SJCRH30 (cell line): ENCODE measurements around the gene LRP2. TPM values are rescaled to one million over a fixed set of nuclear protein-coding genes. Genes with fewer than 3 reads are reported as not detected.
A peak's percentile ranks its signal among the peaks of the same experiment; 100 is the strongest.
"Not testable (repeated sequence)": the region's sequence is repeated elsewhere in the genome, so short reads cannot be mapped to it uniquely, and the experiment has no call there.

ENCODE experiments used
- DNase-seq, 2 experiments: peaks; one replicate each; pipeline ENCODE4 v3.0.0-alpha.2; 2015 to 2020
- H3K27ac ChIP-seq: fragments of 250-450 bp; sonication (Bioruptor Pico); 2 replicates; pipeline ENCODE4 v1.5.1; 2020; ENCODE audit warnings: mild to moderate bottlenecking, moderate library complexity
- H3K27me3 ChIP-seq: fragments of 250-450 bp; sonication (Bioruptor Pico); 2 replicates; pipeline ENCODE4 v1.5.1; 2020; ENCODE audit warnings: mild to moderate bottlenecking, moderate library complexity
- H3K36me3 ChIP-seq: fragments of 250-450 bp; sonication (Bioruptor Pico); 2 replicates; pipeline ENCODE4 v1.5.1; 2020; ENCODE audit warnings: mild to moderate bottlenecking, moderate library complexity
- H3K4me1 ChIP-seq: fragments of 250-450 bp; sonication (Bioruptor Pico); 2 replicates; pipeline ENCODE4 v1.5.1; 2020; ENCODE audit warnings: mild to moderate bottlenecking, moderate library complexity
- H3K4me3 ChIP-seq: fragments of 250-450 bp; sonication (Bioruptor Pico); 2 replicates; pipeline ENCODE4 v1.5.1; 2020; ENCODE audit warnings: mild to moderate bottlenecking, moderate library complexity
- H3K9me3 ChIP-seq: fragments of 250-450 bp; sonication (Bioruptor Pico); replicated peaks from 2 replicates; pipeline ENCODE4 v1.5.1; 2020; ENCODE audit warnings: mild to moderate bottlenecking, moderate library complexity
- total RNA-seq: library from RNA; depleted of rRNA; stranded (reverse); fragments of >200 nt; shearing (Covaris generic); gene quantifications from 2 replicates; pipeline ENCODE4 v1.2.3, GENCODE V29; 2014; rRNA removed

The LRP2 gene
- total RNA-seq: 0.03 TPM in 1 of 2 replicates, not detected in the other

DNA sequence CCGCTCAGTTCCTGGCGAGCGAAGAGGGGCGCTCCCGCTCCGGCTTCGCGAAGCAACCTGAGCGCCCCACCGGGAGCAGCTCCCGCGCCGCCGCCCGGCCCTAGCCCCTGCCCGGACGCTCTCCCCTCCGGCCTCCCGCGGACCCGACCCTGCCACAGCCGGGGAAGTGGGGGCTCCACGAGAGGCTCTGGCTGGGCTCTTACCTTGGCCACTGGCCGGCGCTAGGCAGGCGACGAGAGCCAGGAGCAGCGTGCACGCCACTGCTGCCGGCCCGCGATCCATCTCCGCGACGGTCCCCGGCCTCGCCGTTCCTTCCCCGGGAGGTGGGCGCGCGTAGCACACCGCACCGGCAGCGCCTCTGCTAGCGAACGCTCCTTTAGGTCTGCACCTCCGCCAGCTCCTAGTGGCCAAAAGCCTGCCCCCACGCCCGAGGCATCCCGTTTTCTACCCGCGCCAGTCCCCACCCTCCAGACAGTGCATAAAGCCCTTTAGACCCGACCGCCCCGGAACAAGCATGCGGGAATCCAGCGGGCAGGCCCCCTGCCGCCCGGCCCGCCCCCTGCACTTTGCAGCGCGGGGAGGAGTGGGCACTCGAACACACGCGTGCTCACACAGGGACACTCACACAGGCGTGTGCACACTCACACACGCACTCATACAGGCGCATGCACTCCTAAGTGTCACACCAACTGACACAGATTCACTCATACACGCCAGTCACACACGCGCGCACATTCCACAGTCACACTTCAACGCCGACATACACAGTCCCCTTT is at the start of gene LRP2:
TSS of gene LRP2 (minus strand) at position 417 of the 776 bp plus-strand sequence. CDS start at position 282, 135 bp downstream.
- H3K4me3 ChIP-seq: peak within 1 kb of the TSS; percentile 59
- H3K27me3 ChIP-seq: peaks cover 15% of the 10 kb centered on the region
- no peaks in the 10 kb centered on the region for H3K4me1 ChIP-seq
- no peaks in the 10 kb centered on the region for H3K9me3 ChIP-seq
- DNase-seq: no peak
- no peaks in the 10 kb centered on the region for H3K36me3 ChIP-seq
- no peak within 1 kb of the TSS for H3K27ac ChIP-seq

GRCh38 chr2:169406891-169407290 is 44.6 kb upstream of the LRP2 start:
- Histone ChIP-seq H3K4me3 (no peak overlapping the region), H3K36me3 (no peaks in the 10 kb centered on the region), H3K4me1 (no peaks in the 10 kb centered on the region), H3K27ac (no peak overlapping the region), H3K9me3 (no peaks in the 10 kb centered on the region), H3K27me3 (no peaks in the 10 kb centered on the region)
- DNase-seq: no peak

GRCh38 chr2:169399491-169399890 is 37.2 kb upstream of the LRP2 start:
- not testable (repeated sequence) for DNase-seq, H3K27ac ChIP-seq, H3K9me3 ChIP-seq, H3K36me3 ChIP-seq, H3K27me3 ChIP-seq, H3K4me1 ChIP-seq, H3K4me3 ChIP-seq

DNA sequence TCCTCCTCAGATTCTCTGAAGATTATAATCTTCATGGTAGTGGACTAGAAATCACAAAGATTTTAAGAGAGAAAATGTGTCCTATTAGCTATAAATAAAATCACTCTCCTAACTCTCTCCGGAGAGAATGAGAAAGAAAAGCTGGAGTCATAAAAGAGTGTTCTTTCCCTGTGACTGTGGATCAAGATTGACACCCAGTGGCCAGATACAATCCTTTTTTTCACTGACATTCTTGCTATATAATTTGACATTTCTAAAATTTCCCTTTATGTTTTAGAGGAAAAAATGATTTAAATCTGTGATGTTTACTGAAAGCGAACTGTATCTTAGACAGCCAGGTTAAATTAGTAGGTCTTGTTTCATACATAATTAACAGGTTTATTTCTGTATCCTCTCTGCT is 35.4 kb upstream of the LRP2 start:
- Histone ChIP-seq H3K27me3 (0 out of 2 replicates have a peak, but pooled peaks cover 3% of the 10 kb centered on the region), H3K4me3 (no peak overlapping the region), H3K9me3 (no peaks in the 10 kb centered on the region), H3K36me3 (no peaks in the 10 kb centered on the region), H3K4me1 (no peaks in the 10 kb centered on the region), H3K27ac (no peak overlapping the region)
- DNase-seq: no peak

- Histone ChIP-seq H3K36me3 (no peaks in the 10 kb centered on the region), H3K27ac (no peak overlapping the region), H3K9me3 (no peaks in the 10 kb centered on the region), H3K4me1 (no peaks in the 10 kb centered on the region), H3K27me3 (peaks cover 3% of the 10 kb centered on the region; the same call in 1 of the 2 replicates), H3K4me3 (no peak overlapping the region)
- DNase-seq: peak in 1 of 2 experiments; percentile 27
These were observed 33.6 kb upstream of the LRP2 start for GRCh38 chr2:169395821-169396374.

GRCh38 chr2:169393068-169393590 is 30.8 kb upstream of the LRP2 start:
- H3K4me1 ChIP-seq: no peaks in the 10 kb centered on the region
- no peaks in the 10 kb centered on the region for H3K36me3 ChIP-seq
- DNase-seq: no peak
- H3K4me3 ChIP-seq: no peak overlapping the region
- H3K27ac ChIP-seq: no peak overlapping the region
- no peaks in the 10 kb centered on the region for H3K9me3 ChIP-seq
- H3K27me3 ChIP-seq: peaks cover 3% of the 10 kb centered on the region; the same call in 1 of the 2 replicates

DNA sequence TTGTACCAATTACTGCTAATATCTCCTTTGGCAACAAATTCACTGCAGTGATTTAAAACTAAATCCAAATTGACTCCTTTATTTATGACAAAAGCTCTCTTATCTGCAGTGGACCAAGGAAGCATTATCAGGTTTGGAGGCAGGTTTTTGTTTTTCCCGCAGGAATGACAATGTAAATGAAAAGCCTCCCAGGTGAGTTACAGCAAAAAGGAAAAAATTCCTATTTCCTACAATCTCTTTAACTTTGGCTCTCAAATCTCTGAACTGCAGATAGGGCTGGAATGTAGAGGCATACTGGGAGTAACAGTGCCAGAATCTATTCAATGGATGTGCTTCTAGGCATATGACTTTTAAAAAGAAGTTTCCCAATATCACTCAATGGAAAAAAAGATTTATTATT is 28.9 kb upstream of the LRP2 start:
- Histone ChIP-seq H3K4me1 (no peaks in the 10 kb centered on the region), H3K4me3 (no peak overlapping the region), H3K27me3 (peaks cover 3% of the 10 kb centered on the region; the same call in 1 of the 2 replicates), H3K9me3 (no peaks in the 10 kb centered on the region), H3K27ac (no peak overlapping the region), H3K36me3 (no peaks in the 10 kb centered on the region)
- no peak for DNase-seq

- Histone ChIP-seq H3K27me3 (no peaks in the 10 kb centered on the region; the same call in 1 of the 2 replicates), H3K4me3 (no peak overlapping the region), H3K27ac (no peak overlapping the region), H3K9me3 (no peaks in the 10 kb centered on the region), H3K36me3 (no peaks in the 10 kb centered on the region), H3K4me1 (no peaks in the 10 kb centered on the region)
- DNase-seq: no peak
These were observed 25.8 kb upstream of the LRP2 start for GRCh38 chr2:169388161-169388560.

DNA sequence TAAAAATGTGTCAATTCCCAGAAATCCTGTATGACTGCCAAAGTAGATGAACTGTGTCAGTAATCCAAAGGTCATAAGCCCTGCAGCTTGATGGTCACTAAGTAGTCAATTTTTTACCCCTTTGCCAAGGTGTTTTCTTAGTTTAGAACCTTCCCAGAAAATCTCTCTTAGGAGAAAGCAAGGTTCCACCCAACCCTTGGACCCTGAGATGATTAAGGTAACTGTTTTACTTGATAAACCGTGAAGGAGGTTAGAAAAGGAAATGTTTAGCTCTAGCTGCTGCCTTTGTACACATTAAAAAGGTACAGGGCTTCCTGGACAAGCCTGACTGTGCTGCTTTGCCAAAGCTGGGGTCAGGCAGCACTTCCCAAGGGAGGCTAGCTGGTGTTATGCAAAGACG is 24.4 kb upstream of the LRP2 start:
- Histone ChIP-seq H3K9me3 (no peaks in the 10 kb centered on the region), H3K27ac (no peak overlapping the region), H3K4me3 (no peak overlapping the region), H3K27me3 (no peaks in the 10 kb centered on the region), H3K4me1 (no peaks in the 10 kb centered on the region), H3K36me3 (no peaks in the 10 kb centered on the region)
- DNase-seq: no peak

DNA sequence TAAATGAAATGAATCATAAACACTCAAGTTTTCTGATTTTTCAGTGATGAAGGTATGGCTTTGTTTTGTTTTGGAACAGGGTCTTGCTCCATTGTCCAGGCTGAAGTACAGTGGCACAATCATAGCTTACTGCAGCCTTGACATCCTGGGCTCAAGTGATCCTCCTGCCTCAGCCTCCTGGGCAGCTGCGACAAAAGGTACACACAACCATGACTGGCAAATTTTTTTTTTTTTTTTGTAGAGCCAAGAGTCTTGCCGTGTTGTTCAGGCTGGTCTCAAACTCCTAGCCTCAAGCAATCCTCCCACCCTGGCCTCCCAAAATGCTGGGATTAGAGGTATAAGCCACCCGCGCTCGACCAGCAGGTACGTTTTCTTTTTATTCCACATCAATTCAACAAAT is 22.5 kb upstream of the LRP2 start:
- H3K27me3 ChIP-seq: no peaks in the 10 kb centered on the region
- H3K27ac ChIP-seq: no peak overlapping the region
- H3K4me1 ChIP-seq: no peaks in the 10 kb centered on the region
- DNase-seq: no peak
- no peaks in the 10 kb centered on the region for H3K9me3 ChIP-seq
- no peaks in the 10 kb centered on the region for H3K36me3 ChIP-seq
- no peak overlapping the region for H3K4me3 ChIP-seq

DNA sequence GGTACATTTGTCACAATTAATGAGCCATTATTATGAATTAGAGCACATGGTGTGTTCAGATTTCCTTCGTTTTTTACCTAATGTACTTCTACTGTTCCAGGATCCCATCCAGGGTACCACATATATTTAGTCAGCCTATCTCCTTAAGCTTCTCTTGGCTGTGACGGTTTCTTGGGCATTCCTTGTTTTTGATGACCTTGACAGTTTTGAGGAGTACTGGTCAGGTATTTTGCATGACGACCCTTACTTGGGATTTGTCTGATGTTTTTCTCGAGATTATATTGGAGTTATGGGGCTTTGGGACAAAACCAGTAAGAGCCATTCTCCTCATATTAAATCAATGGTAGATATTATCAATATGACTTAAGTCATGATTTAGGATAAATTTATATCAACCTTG is 10.2 kb upstream of the LRP2 start:
- H3K9me3 ChIP-seq: no peaks in the 10 kb centered on the region
- H3K27ac ChIP-seq: no peak overlapping the region
- H3K4me3 ChIP-seq: no peak overlapping the region
- no peaks in the 10 kb centered on the region for H3K36me3 ChIP-seq
- DNase-seq: no peak
- H3K27me3 ChIP-seq: no peaks in the 10 kb centered on the region
- no peaks in the 10 kb centered on the region for H3K4me1 ChIP-seq

- no peaks in the 10 kb centered on the region for H3K4me1 ChIP-seq
- H3K27me3 ChIP-seq: peaks cover 15% of the 10 kb centered on the region
- no peak overlapping the region for H3K4me3 ChIP-seq
- no peak overlapping the region for H3K27ac ChIP-seq
- H3K9me3 ChIP-seq: no peaks in the 10 kb centered on the region
- DNase-seq: no peak
- no peaks in the 10 kb centered on the region for H3K36me3 ChIP-seq
These were observed 3.7 kb upstream of the LRP2 start for GRCh38 chr2:169366066-169366465.

- Histone ChIP-seq H3K27me3 (peaks cover 15% of the 10 kb centered on the region), H3K4me3 (peak overlapping the region; percentile 59)
These were observed 2.7 kb upstream of the LRP2 start for GRCh38 chr2:169365029-169365480.

DNA sequence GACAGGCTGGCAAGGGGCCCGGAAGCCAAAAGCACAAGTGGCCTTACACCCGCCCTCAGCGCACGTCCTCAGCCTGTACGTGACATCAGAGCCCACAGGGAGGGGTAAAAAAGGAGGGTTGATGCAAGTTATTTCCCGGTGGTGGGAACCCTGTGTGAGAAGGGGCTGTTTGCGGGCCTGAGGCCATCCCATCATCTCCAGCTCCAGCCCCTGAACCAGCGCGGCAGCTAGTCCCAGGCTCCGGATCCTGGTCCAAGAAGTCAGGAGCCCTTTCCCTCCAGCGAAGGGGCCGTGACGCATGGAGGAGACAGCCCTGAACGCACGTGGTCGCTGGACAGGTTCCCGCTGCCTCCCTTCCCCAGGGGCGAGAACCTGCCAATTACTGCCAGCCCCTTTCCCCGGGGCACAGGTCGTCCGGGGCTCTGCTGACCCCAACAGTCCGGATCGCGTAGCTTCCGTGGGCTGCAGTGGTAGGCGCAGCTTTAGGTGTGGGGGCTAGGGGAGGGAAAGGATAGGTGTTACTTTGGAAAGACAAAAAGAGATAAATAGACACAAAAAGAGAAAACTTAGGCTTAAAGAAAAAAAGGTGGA is 1.3 kb upstream of the LRP2 start:
- Histone ChIP-seq H3K27ac (no peak overlapping the region), H3K4me3 (peak overlapping the region; percentile 59), H3K36me3 (no peaks in the 10 kb centered on the region), H3K9me3 (no peaks in the 10 kb centered on the region), H3K4me1 (no peaks in the 10 kb centered on the region), H3K27me3 (peaks cover 15% of the 10 kb centered on the region)
- peak; percentile 10 to 31 for DNase-seq

More at GRCh38 chr2:169365029-169365480, 2.7 kb upstream of the LRP2 start:
- H3K4me1 ChIP-seq: no peaks in the 10 kb centered on the region
- no peak for DNase-seq
- H3K9me3 ChIP-seq: no peaks in the 10 kb centered on the region
- H3K36me3 ChIP-seq: no peaks in the 10 kb centered on the region
- no peak overlapping the region for H3K27ac ChIP-seq
